ENCODE results near the gene DTNA. TPM values are rescaled to one million over a fixed set of nuclear protein-coding genes. Genes with fewer than 3 reads are reported as not detected.

Gene DTNA
- total and polyA plus RNA-seq, 4 donors, result 47.6 to 101 (median 53.4) TPM

GRCh38 chr18:34801774-34802173, 91.7 kb downstream of the DTNA start:
- Histone ChIP-seq H3K4me3 (ENCODE audit: low read length in 2 of 2) (no peak overlapping the region), H3K36me3 (ENCODE audit: control insufficient read depth in 1 of 2, insufficient read depth in 2 of 2, low read length in 1 of 2) (no peaks in the 10 kb centered on the region), H3K27ac (ENCODE audit: low read depth in 1 of 2, low read length in 2 of 2) (no peak overlapping the region), H3K4me1 (ENCODE audit: control insufficient read depth in 1 of 2, insufficient read depth in 2 of 2, low read length in 2 of 2) (peaks cover 0 to 2% of the 10 kb centered on the region in 2 donors), H3K27me3 (ENCODE audit: control insufficient read depth in 1 of 2, insufficient read depth in 2 of 2, low read length in 1 of 2) (no peaks in the 10 kb centered on the region), H3K9me3 (ENCODE audit: control insufficient read depth, low read length) (no peaks in the 10 kb centered on the region)
- DNase-seq (no peak), ATAC-seq (ENCODE audit: low FRiP score) (no peak)
- 92 to 94% methylated on average over 2 of the region's 2 CpGs for WGBS, 2 donors
- intact Hi-C loops (cut with DNase I), result no loop called here

- H3K9me3 ChIP-seq (ENCODE audit: control insufficient read depth, low read length), result no peaks in the 10 kb centered on the region
- no peak overlapping the region for H3K4me3 ChIP-seq (ENCODE audit: low read length in 2 of 2)
- no peaks in the 10 kb centered on the region for H3K27me3 ChIP-seq (ENCODE audit: control insufficient read depth in 1 of 2, insufficient read depth in 2 of 2, low read length in 1 of 2)
- intact Hi-C loops (cut with DNase I), result no loop called here
- no peaks in the 10 kb centered on the region for H3K36me3 ChIP-seq (ENCODE audit: control insufficient read depth in 1 of 2, insufficient read depth in 2 of 2, low read length in 1 of 2)
- DNase-seq (no peak), ATAC-seq (ENCODE audit: low FRiP score) (no peak)
- WGBS, 2 donors, result 57 to 61% methylated on average over 3 of the region's 3 CpGs
- H3K27ac ChIP-seq (ENCODE audit: low read depth in 1 of 2, low read length in 2 of 2), result no peak overlapping the region
- H3K4me1 ChIP-seq (ENCODE audit: control insufficient read depth in 1 of 2, insufficient read depth in 2 of 2, low read length in 2 of 2), result peaks cover 0 to 6% of the 10 kb centered on the region in 2 donors
These were observed 92.9 kb downstream of the DTNA start for GRCh38 chr18:34802959-34803358.

- intact Hi-C loops (cut with DNase I), result no loop called here
- H3K4me3 ChIP-seq (ENCODE audit: low read length in 2 of 2), result no peak overlapping the region
- no peaks in the 10 kb centered on the region for H3K27me3 ChIP-seq (ENCODE audit: control insufficient read depth in 1 of 2, insufficient read depth in 2 of 2, low read length in 1 of 2)
- no peak for DNase-seq
- no peak overlapping the region for H3K27ac ChIP-seq (ENCODE audit: low read depth in 1 of 2, low read length in 2 of 2)
- no peaks in the 10 kb centered on the region for H3K36me3 ChIP-seq (ENCODE audit: control insufficient read depth in 1 of 2, insufficient read depth in 2 of 2, low read length in 1 of 2)
- H3K4me1 ChIP-seq (ENCODE audit: control insufficient read depth in 1 of 2, insufficient read depth in 2 of 2, low read length in 2 of 2), result peaks cover 0 to 6% of the 10 kb centered on the region in 2 donors
- WGBS, 2 donors, result 84 to 86% methylated on average over 5 of the region's 5 CpGs
- ATAC-seq (ENCODE audit: low FRiP score), result no peak
- no peaks in the 10 kb centered on the region for H3K9me3 ChIP-seq (ENCODE audit: control insufficient read depth, low read length)
These were observed 93.8 kb downstream of the DTNA start for GRCh38 chr18:34803877-34804400.

GRCh38 chr18:34805103-34805877, 95.2 kb downstream of the DTNA start:
- no peaks in the 10 kb centered on the region for H3K27me3 ChIP-seq (ENCODE audit: control insufficient read depth in 1 of 2, insufficient read depth in 2 of 2, low read length in 1 of 2)
- WGBS, 2 donors, result 39% methylated on average over 7 of the region's 7 CpGs
- no peak for ATAC-seq (ENCODE audit: low FRiP score)

GRCh38 chr18:34805878-34806351, 95.8 kb downstream of the DTNA start:
- ATAC-seq (ENCODE audit: low FRiP score), result no peak
- intact Hi-C loops (cut with DNase I), result no loop called here
- H3K4me1 ChIP-seq (ENCODE audit: control insufficient read depth in 1 of 2, insufficient read depth in 2 of 2, low read length in 2 of 2), result peaks cover 0 to 12% of the 10 kb centered on the region in 2 donors
- H3K4me3 ChIP-seq (ENCODE audit: low read length in 2 of 2), result no peak overlapping the region
- H3K27me3 ChIP-seq (ENCODE audit: control insufficient read depth in 1 of 2, insufficient read depth in 2 of 2, low read length in 1 of 2), result no peaks in the 10 kb centered on the region
- H3K36me3 ChIP-seq (ENCODE audit: control insufficient read depth in 1 of 2, insufficient read depth in 2 of 2, low read length in 1 of 2), result no peaks in the 10 kb centered on the region
- DNase-seq, result no peak
- no peaks in the 10 kb centered on the region for H3K9me3 ChIP-seq (ENCODE audit: control insufficient read depth, low read length)
- H3K27ac ChIP-seq (ENCODE audit: low read depth in 1 of 2, low read length in 2 of 2), result no peak overlapping the region

More at GRCh38 chr18:34805103-34805877, 95.2 kb downstream of the DTNA start:
- Histone ChIP-seq H3K4me1 (ENCODE audit: control insufficient read depth in 1 of 2, insufficient read depth in 2 of 2, low read length in 2 of 2) (peaks cover 0 to 12% of the 10 kb centered on the region in 2 donors), H3K9me3 (ENCODE audit: control insufficient read depth, low read length) (no peaks in the 10 kb centered on the region), H3K36me3 (ENCODE audit: control insufficient read depth in 1 of 2, insufficient read depth in 2 of 2, low read length in 1 of 2) (no peaks in the 10 kb centered on the region), H3K4me3 (ENCODE audit: low read length in 2 of 2) (no peak overlapping the region), H3K27ac (ENCODE audit: low read depth in 1 of 2, low read length in 2 of 2) (no peak overlapping the region)
- no peak for DNase-seq
- intact Hi-C loops (cut with DNase I), result no loop called here

GRCh38 chr18:34806527-34806926, 96.4 kb downstream of the DTNA start:
- peaks cover 0 to 12% of the 10 kb centered on the region in 2 donors for H3K4me1 ChIP-seq (ENCODE audit: control insufficient read depth in 1 of 2, insufficient read depth in 2 of 2, low read length in 2 of 2)

GRCh38 chr18:34807106-34807796, 97.2 kb downstream of the DTNA start:
- H3K27ac ChIP-seq (ENCODE audit: low read depth in 1 of 2, low read length in 2 of 2), result peak overlapping the region in 1 of 2 donors; percentile 51
- WGBS, 2 donors, result 91 to 93% methylated on average over 2 of the region's 2 CpGs
- no peaks in the 10 kb centered on the region for H3K9me3 ChIP-seq (ENCODE audit: control insufficient read depth, low read length)
- H3K27me3 ChIP-seq (ENCODE audit: control insufficient read depth in 1 of 2, insufficient read depth in 2 of 2, low read length in 1 of 2), result no peaks in the 10 kb centered on the region
- ATAC-seq (ENCODE audit: low FRiP score) (no peak), DNase-seq (no peak)
- H3K36me3 ChIP-seq (ENCODE audit: control insufficient read depth in 1 of 2, insufficient read depth in 2 of 2, low read length in 1 of 2), result peaks cover 0 to 1% of the 10 kb centered on the region in 2 donors
- H3K4me1 ChIP-seq (ENCODE audit: control insufficient read depth in 1 of 2, insufficient read depth in 2 of 2, low read length in 2 of 2), result peaks cover 0 to 12% of the 10 kb centered on the region in 2 donors
- no peak overlapping the region for H3K4me3 ChIP-seq (ENCODE audit: low read length in 2 of 2)
- intact Hi-C loops (cut with DNase I), result no loop called here

More at GRCh38 chr18:34806527-34806926, 96.4 kb downstream of the DTNA start:
- WGBS, 2 donors, result 3 to 8% methylated on average over 3 of the region's 3 CpGs
- DNase-seq, result no peak
- Histone ChIP-seq H3K36me3 (ENCODE audit: control insufficient read depth in 1 of 2, insufficient read depth in 2 of 2, low read length in 1 of 2) (no peaks in the 10 kb centered on the region), H3K4me3 (ENCODE audit: low read length in 2 of 2) (no peak overlapping the region), H3K27me3 (ENCODE audit: control insufficient read depth in 1 of 2, insufficient read depth in 2 of 2, low read length in 1 of 2) (no peaks in the 10 kb centered on the region), H3K9me3 (ENCODE audit: control insufficient read depth, low read length) (no peaks in the 10 kb centered on the region), H3K27ac (ENCODE audit: low read depth in 1 of 2, low read length in 2 of 2) (no peak overlapping the region)
- ATAC-seq (ENCODE audit: low FRiP score), result no peak
- intact Hi-C loops (cut with DNase I), result no loop called here

GRCh38 chr18:34808389-34808788, 98.3 kb downstream of the DTNA start:
- ATAC-seq (ENCODE audit: low FRiP score) (no peak), DNase-seq (no peak)
- no peaks in the 10 kb centered on the region for H3K27me3 ChIP-seq (ENCODE audit: control insufficient read depth in 1 of 2, insufficient read depth in 2 of 2, low read length in 1 of 2)
- no peak overlapping the region for H3K4me3 ChIP-seq (ENCODE audit: low read length in 2 of 2)
- intact Hi-C loops (cut with DNase I), result no loop called here
- 100% methylated on average over 1 of the region's 1 CpG for WGBS, 2 donors
- peaks cover 0 to 12% of the 10 kb centered on the region in 2 donors for H3K4me1 ChIP-seq (ENCODE audit: control insufficient read depth in 1 of 2, insufficient read depth in 2 of 2, low read length in 2 of 2)
- H3K27ac ChIP-seq (ENCODE audit: low read depth in 1 of 2, low read length in 2 of 2), result peak overlapping the region in 1 of 2 donors; percentile 59
- peaks cover 0 to 6% of the 10 kb centered on the region in 2 donors for H3K36me3 ChIP-seq (ENCODE audit: control insufficient read depth in 1 of 2, insufficient read depth in 2 of 2, low read length in 1 of 2)
- no peaks in the 10 kb centered on the region for H3K9me3 ChIP-seq (ENCODE audit: control insufficient read depth, low read length)

All from aorta (tissue), 5 donors.